CD4-positive, alpha-beta memory T cell (primary cell): Measurements from ENCODE around the gene SRD5A2. TPM values are rescaled to one million over a fixed set of nuclear protein-coding genes. Genes with fewer than 3 reads are reported as not detected.

Source experiments
- CTCF ChIA-PET: fragments of 350-600 bp; sonication (Branson Sonifier 250); formaldehyde crosslinking; loops from one replicate; lab custom pipeline; 2021; ENCODE audit warnings: inconsistent platforms; ENCODE audit not compliant: partially characterized antibody; lab: Charles Lee
- POLR2A ChIA-PET: fragments of 350-600 bp; sonication (Branson Sonifier 250); formaldehyde crosslinking; loops from one replicate; lab custom pipeline; 2021; ENCODE audit not compliant: partially characterized antibody; lab: Charles Lee
- DNase-seq, 5 donors: peaks; one replicate each; pipeline versions ENCODE4 v3.0.0 to v3.0.0-alpha.2; 2020 to 2022; ENCODE audit warnings: mixed read lengths in 1 of 5
- H3K27ac ChIP-seq: one replicate; pipeline ENCODE4 v1.7.0; 2013; ENCODE audit warnings: low read depth, low read length
- H3K27me3 ChIP-seq: 2 replicates; pipeline ENCODE4 v1.7.0; 2013; ENCODE audit warnings: mild to moderate bottlenecking, low read length, moderate library complexity; ENCODE audit not compliant: insufficient read depth
- H3K36me3 ChIP-seq: 2 replicates; pipeline ENCODE4 v1.7.0; 2013; ENCODE audit warnings: mild to moderate bottlenecking, low read length, moderate library complexity; ENCODE audit not compliant: insufficient read depth
- H3K4me1 ChIP-seq: 2 replicates; pipeline ENCODE4 v1.7.0; 2013; ENCODE audit warnings: mild to moderate bottlenecking, low read length, moderate library complexity; ENCODE audit not compliant: insufficient read depth
- H3K4me3 ChIP-seq, 2 donors: one replicate each; pipeline ENCODE4 v1.7.0; 2013; ENCODE audit warnings: low read length in 2 of 2, mild to moderate bottlenecking in 1 of 2
- H3K9me3 ChIP-seq, 2 donors: one replicate each; pipeline ENCODE4 v1.7.0; 2013; ENCODE audit warnings: low read length in 2 of 2, control low read depth in 1 of 2; ENCODE audit not compliant: control insufficient read depth in 1 of 2
- H3K27ac Mint-ChIP-seq, 7 donors: one replicate each; pipeline ENCODE4 v1.8.0; 2020 to 2021; ENCODE audit warnings: mixed read lengths in 7 of 7, mild to moderate bottlenecking in 6 of 7, inconsistent platforms in 3 of 7, moderate library complexity in 3 of 7
- H3K27me3 Mint-ChIP-seq, 2 donors: one replicate each; pipeline ENCODE4 v1.8.0; 2020 to 2021; ENCODE audit warnings: mixed read lengths in 2 of 2
- H3K36me3 Mint-ChIP-seq, 2 donors: one replicate each; pipeline ENCODE4 v1.8.0; 2020 to 2021; ENCODE audit warnings: mixed read lengths in 2 of 2, inconsistent platforms in 1 of 2, mild to moderate bottlenecking in 1 of 2
- H3K4me1 Mint-ChIP-seq, 4 donors: one replicate each; pipeline ENCODE4 v1.8.0; 2020 to 2021; ENCODE audit warnings: mixed read lengths in 4 of 4, mild to moderate bottlenecking in 1 of 4
- H3K4me3 Mint-ChIP-seq, 8 donors: one replicate each; pipeline ENCODE4 v1.8.0; 2020 to 2021; ENCODE audit warnings: mixed read lengths in 8 of 8, mild to moderate bottlenecking in 7 of 8, moderate library complexity in 6 of 8, inconsistent platforms in 3 of 8
- H3K9me3 Mint-ChIP-seq, 8 donors: one replicate each; pipeline ENCODE4 v1.8.0; 2020 to 2021; ENCODE audit warnings: mixed read lengths in 8 of 8, mild to moderate bottlenecking in 5 of 8, inconsistent platforms in 3 of 8, moderate library complexity in 1 of 8
- intact Hi-C: fragments of 100-400 bp; cut with micrococcal nuclease; formaldehyde crosslinking; loops from one replicate; pipeline ENCODE4 v1.15.1; 2023
- polyA plus RNA-seq, 2 donors: library from polyadenylated mRNA; unstranded; fragments of 300-500 nt; fragmentation: Illumina TruSeq; gene quantifications; one replicate each; pipeline ENCODE4 v1.2.3, GENCODE V29; 2021
- total RNA-seq, 2 experiments: library from RNA; stranded (reverse); gene quantifications; one replicate each; pipeline ENCODE4 v1.2.3, GENCODE V29; 2021

The SRD5A2 gene, protein sequence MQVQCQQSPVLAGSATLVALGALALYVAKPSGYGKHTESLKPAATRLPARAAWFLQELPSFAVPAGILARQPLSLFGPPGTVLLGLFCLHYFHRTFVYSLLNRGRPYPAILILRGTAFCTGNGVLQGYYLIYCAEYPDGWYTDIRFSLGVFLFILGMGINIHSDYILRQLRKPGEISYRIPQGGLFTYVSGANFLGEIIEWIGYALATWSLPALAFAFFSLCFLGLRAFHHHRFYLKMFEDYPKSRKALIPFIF
- total RNA-seq (not detected), polyA plus RNA-seq (not detected)

DNA sequence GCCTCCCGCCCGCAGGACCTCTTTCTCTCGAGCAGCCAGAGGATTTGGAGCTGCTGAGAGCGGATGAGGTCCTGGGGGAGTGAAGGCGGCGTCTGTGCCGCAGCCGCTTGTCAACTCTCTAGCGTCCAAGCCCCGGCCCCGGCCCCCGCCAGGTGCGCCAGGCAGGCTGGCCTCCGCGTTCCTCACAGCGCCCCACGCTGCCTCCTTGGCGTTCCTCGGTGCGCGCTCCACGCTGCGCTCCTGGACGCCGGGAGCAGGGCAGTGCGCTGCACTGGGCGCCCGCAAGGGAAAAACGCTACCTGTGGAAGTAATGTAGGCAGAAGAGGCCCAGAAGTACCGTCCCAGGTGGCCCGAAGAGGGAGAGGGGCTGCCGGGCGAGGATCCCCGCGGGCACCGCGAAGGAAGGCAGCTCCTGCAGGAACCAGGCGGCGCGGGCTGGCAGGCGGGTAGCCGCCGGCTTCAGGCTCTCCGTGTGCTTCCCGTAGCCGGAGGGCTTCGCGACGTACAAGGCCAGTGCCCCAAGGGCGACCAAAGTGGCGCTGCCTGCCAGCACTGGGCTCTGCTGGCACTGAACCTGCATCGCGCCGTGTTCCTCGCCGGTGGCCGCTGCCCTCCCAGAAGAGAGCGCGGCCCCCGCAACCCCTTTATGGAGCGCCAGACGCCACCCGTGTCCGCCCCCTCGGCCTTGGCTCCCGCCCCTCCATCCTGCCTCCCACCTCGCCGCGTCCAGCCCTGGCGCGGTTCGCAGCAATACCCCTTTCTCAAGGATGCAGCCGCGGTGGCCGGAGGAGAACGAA is at the start of gene SRD5A2:
SRD5A2 (minus strand) TSS at position 618 of the 797 bp plus-strand sequence; CDS start at position 580, 38 bp downstream.
- H3K4me3 Mint-ChIP-seq = peak within 1 kb of the TSS in 1 of 8 donors; percentile 36
- H3K4me1 Mint-ChIP-seq = peaks cover 0 to 4% (median 3%) of the 10 kb centered on the region in 4 donors
- CTCF ChIA-PET = no interaction called here

GRCh38 chr2:31606509-31606908 is 25.8 kb upstream of the SRD5A2 start:
- Histone ChIP-seq H3K27ac (no peak overlapping the region), H3K36me3 (no peaks in the 10 kb centered on the region), H3K4me3 (no peak overlapping the region), H3K9me3 (no peaks in the 10 kb centered on the region), H3K4me1 (no peaks in the 10 kb centered on the region), H3K27me3 (no peaks in the 10 kb centered on the region)
- Mint-ChIP-seq H3K36me3 (no peaks in the 10 kb centered on the region), H3K4me1 (no peaks in the 10 kb centered on the region), H3K27me3 (no peaks in the 10 kb centered on the region), H3K27ac (no peak overlapping the region), H3K9me3 (peaks cover 2 to 45% (median 21%) of the 10 kb centered on the region in 8 donors), H3K4me3 (no peak overlapping the region)
- no peak for DNase-seq
- POLR2A ChIA-PET = no interaction called here
- intact Hi-C loops = no loop called here
- CTCF ChIA-PET = no interaction called here

More for the DNA sequence above, at the start of gene SRD5A2:
- Mint-ChIP-seq H3K36me3 (no peaks in the 10 kb centered on the region), H3K27me3 (peaks cover 30 to 34% of the 10 kb centered on the region in 2 donors), H3K9me3 (peaks cover 0 to 7% (median 3%) of the 10 kb centered on the region in 8 donors), H3K27ac (no peak within 1 kb of the TSS)
- DNase-seq = no peak
- intact Hi-C loops = no loop called here
- POLR2A ChIA-PET = no interaction called here
- no peaks in the 10 kb centered on the region for H3K27me3 ChIP-seq
- no peak within 1 kb of the TSS for H3K4me3 ChIP-seq
- no peaks in the 10 kb centered on the region for H3K4me1 ChIP-seq
- no peaks in the 10 kb centered on the region for H3K9me3 ChIP-seq
- no peak within 1 kb of the TSS for H3K27ac ChIP-seq
- no peaks in the 10 kb centered on the region for H3K36me3 ChIP-seq

GRCh38 chr2:31598694-31599093 is 18.0 kb upstream of the SRD5A2 start:
- CTCF ChIA-PET = no interaction called here

DNA sequence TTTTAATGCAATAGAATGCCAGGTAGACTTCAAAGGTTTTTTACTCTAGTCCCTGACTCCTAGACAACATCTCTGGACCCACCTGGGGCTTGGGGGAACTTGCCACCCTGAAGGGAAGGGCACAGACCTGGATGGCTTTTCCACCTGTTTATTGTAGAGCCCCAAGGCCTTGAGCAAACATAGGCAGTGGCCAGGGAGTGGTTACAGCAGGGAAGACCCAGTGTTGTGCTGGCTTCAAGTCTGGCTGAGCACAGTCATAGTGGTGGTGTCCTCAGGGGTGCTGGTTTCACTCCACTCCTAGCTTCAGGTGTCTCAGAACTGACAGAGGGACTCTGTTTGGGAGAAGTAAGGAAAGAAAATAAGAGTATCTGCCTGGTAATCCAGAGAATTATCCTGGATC is 5.5 kb upstream of the SRD5A2 start:
- CTCF ChIA-PET = no interaction called here
- no peaks in the 10 kb centered on the region for H3K36me3 Mint-ChIP-seq
- Histone ChIP-seq H3K4me1 (no peaks in the 10 kb centered on the region), H3K4me3 (no peak overlapping the region), H3K27me3 (no peaks in the 10 kb centered on the region), H3K9me3 (no peaks in the 10 kb centered on the region), H3K36me3 (no peaks in the 10 kb centered on the region), H3K27ac (no peak overlapping the region)
- peaks cover 0 to 30% (median 13%) of the 10 kb centered on the region in 8 donors for H3K9me3 Mint-ChIP-seq
- POLR2A ChIA-PET = no interaction called here
- H3K4me1 Mint-ChIP-seq = peaks cover 0 to 3% (median 1%) of the 10 kb centered on the region in 4 donors
- H3K27ac Mint-ChIP-seq = no peak overlapping the region
- no peak for DNase-seq
- intact Hi-C loops = no loop called here
- H3K4me3 Mint-ChIP-seq = no peak overlapping the region
- H3K27me3 Mint-ChIP-seq = peaks cover 20 to 24% of the 10 kb centered on the region in 2 donors

More at GRCh38 chr2:31598694-31599093, 18.0 kb upstream of the SRD5A2 start:
- intact Hi-C loops = no loop called here
- Histone ChIP-seq H3K4me3 (no peak overlapping the region), H3K9me3 (no peaks in the 10 kb centered on the region), H3K36me3 (no peaks in the 10 kb centered on the region), H3K27ac (no peak overlapping the region), H3K27me3 (no peaks in the 10 kb centered on the region), H3K4me1 (no peaks in the 10 kb centered on the region)
- Mint-ChIP-seq H3K36me3 (no peaks in the 10 kb centered on the region), H3K4me3 (no peak overlapping the region), H3K27ac (no peak overlapping the region), H3K4me1 (no peaks in the 10 kb centered on the region), H3K9me3 (peaks cover 2 to 51% (median 33%) of the 10 kb centered on the region in 8 donors), H3K27me3 (peaks cover 0 to 1% of the 10 kb centered on the region in 2 donors)
- POLR2A ChIA-PET = no interaction called here
- DNase-seq = no peak

DNA sequence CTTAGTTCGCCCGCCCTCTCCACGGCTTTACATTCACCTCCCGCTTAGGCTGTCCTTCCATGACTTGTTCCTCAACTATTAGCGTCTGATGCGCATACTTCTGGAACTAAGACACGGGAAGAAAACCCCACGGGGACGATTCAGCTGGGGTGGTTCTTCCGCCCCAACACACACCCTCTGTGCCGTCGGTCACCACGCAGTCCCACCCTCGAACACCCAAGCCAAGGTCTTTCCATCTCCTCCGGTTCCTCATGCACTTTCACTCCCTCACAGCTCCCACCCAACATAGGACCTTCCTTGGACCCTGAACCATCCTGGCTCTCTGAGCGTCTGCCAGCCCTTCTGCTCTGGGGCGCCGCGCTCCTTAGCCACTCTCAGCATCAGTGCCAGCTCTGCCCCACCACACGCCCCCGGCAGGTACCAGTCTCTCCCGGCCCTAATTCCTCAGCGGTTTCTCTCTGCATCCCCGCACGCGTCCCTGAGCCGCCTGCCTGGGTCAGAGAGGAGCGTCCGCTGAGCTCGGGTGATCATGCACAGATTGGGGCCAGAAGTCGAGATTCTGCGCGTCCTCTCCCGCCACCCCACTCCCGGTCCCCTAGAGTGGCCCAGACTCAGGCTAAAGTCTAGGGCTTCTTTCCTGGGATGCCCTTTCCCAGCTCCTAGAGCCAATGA is 522 bp upstream of the SRD5A2 start:
- CTCF ChIA-PET = no interaction called here
- Mint-ChIP-seq H3K9me3 (peaks cover 0 to 8% (median 3%) of the 10 kb centered on the region in 8 donors), H3K4me3 (peak overlapping the region in 1 of 8 donors; percentile 36), H3K27ac (no peak overlapping the region), H3K36me3 (no peaks in the 10 kb centered on the region), H3K4me1 (peaks cover 0 to 4% (median 3%) of the 10 kb centered on the region in 4 donors), H3K27me3 (peaks cover 30 to 34% of the 10 kb centered on the region in 2 donors)
- Histone ChIP-seq H3K4me3 (no peak overlapping the region), H3K4me1 (no peaks in the 10 kb centered on the region), H3K27me3 (no peaks in the 10 kb centered on the region), H3K27ac (no peak overlapping the region), H3K36me3 (no peaks in the 10 kb centered on the region), H3K9me3 (no peaks in the 10 kb centered on the region)
- POLR2A ChIA-PET = no interaction called here
- no peak for DNase-seq
- intact Hi-C loops = no loop called here

DNA sequence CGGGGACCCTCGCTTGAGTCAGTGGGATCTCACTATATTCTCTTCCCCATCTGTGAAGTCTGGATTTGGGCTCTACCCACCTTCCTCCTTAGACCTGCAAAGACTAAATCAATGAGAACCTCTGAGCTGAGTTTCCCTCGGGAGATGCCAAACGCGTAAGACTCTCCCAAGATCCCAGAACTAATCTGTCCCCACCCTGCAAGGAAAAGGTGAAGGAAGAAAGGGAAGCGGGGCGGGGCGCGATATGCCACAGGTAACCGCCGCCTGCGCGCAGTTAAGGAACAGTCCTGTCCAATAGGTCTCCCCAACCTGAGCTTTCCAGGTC is 780 bp downstream of the SRD5A2 start:
- H3K27me3 ChIP-seq = no peaks in the 10 kb centered on the region
- no peaks in the 10 kb centered on the region for H3K9me3 ChIP-seq
- no peaks in the 10 kb centered on the region for H3K4me1 ChIP-seq
- intact Hi-C loops = no loop called here
- Mint-ChIP-seq H3K9me3 (peaks cover 0 to 7% (median 3%) of the 10 kb centered on the region in 8 donors), H3K36me3 (no peaks in the 10 kb centered on the region), H3K4me1 (peaks cover 0 to 4% (median 3%) of the 10 kb centered on the region in 4 donors), H3K27me3 (peaks cover 30 to 34% of the 10 kb centered on the region in 2 donors), H3K4me3 (no peak overlapping the region), H3K27ac (no peak overlapping the region)
- CTCF ChIA-PET = no interaction called here
- no peak overlapping the region for H3K27ac ChIP-seq
- POLR2A ChIA-PET = no interaction called here
- DNase-seq = no peak
- no peak overlapping the region for H3K4me3 ChIP-seq
- H3K36me3 ChIP-seq = no peaks in the 10 kb centered on the region

DNA sequence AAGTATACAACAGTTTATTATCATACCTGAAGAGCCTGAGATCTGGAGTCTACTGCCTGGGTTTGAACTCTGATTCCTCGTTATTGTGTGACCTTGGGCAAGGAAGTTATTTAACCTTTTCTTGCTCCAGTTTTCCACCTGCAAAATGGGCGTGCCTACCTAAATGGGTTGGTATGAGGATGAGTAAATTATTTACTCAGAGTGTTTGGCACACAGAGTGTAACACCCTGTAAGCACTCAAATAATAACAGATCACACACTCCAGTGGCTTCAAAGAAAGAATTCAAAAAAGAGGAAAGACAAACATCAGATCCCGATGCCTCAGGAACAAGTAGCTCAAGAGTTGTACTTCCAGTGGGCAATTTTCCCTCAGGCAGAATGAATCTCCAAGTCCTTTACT is 2.4 kb downstream of the SRD5A2 start:
- H3K4me3 ChIP-seq = no peak overlapping the region
- DNase-seq = no peak
- no peak overlapping the region for H3K27ac ChIP-seq
- Mint-ChIP-seq H3K27ac (no peak overlapping the region), H3K4me1 (peaks cover 0 to 4% (median 3%) of the 10 kb centered on the region in 4 donors), H3K4me3 (no peak overlapping the region), H3K36me3 (no peaks in the 10 kb centered on the region), H3K27me3 (peaks cover 27 to 28% of the 10 kb centered on the region in 2 donors), H3K9me3 (peaks cover 0 to 7% (median 4%) of the 10 kb centered on the region in 8 donors)
- intact Hi-C loops = no loop called here
- H3K27me3 ChIP-seq = no peaks in the 10 kb centered on the region
- no peaks in the 10 kb centered on the region for H3K9me3 ChIP-seq
- ChIA-PET CTCF (no interaction called here), POLR2A (no interaction called here)
- no peaks in the 10 kb centered on the region for H3K36me3 ChIP-seq
- no peaks in the 10 kb centered on the region for H3K4me1 ChIP-seq
